Hindlimb muscle (tissue), 1 donor: ENCODE measurements around the gene RPS3. TPM values are rescaled to one million over a fixed set of nuclear protein-coding genes. Genes with fewer than 3 reads are reported as not detected.
"Not testable (repeated sequence)": the region's sequence is repeated elsewhere in the genome, so short reads cannot be mapped to it uniquely, and the experiment has no call there.

Experiments
- DNase-seq: peaks from one replicate; pipeline ENCODE4 v3.0.0-alpha.2; 2013
- polyA plus RNA-seq: library from polyadenylated mRNA; unstranded; fragments of 120-200 nt; gene quantifications from one replicate; pipeline ENCODE4 v1.2.1, GENCODE V29; 2013; ENCODE audit not compliant: insufficient read length

The RPS3 gene
- polyA plus RNA-seq, 1 donor: 3,361 TPM

DNA sequence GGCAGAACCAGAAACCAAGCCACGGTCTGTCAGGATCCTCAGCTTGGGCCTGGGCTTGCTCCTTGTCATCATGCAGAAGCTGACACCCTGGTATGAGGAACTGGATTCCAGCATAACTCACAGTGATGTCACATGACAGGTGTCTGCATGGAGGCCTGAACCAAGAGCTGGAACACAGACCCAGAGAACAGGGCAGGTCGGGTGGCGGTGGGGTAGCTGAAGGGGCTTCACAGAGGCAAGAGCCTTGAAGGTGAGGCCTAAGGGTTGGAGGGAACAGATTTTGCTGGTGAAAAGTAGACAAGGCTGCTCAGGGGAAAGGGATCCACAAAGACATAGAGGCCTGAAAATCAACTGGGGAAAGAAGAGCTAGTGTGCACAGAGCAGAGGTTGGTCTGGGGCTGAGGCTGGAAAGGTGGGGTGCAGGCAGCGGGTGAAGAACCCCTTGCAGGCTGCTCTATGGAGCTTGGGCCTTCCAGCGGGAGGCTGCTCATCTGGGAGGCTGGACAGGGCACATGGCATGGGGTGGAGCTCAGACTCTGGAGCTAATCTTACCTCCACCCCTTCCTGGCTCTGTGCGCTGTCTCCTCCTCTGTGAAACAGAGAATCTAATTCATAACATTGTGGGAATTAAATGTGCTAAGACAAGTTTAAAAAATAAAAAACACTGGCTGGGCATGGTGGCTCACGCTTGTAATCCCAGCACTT, 18.4 kb upstream of the RPS3 start:
- no peak for DNase-seq

- DNase-seq: no peak
These were observed 16.1 kb upstream of the RPS3 start for GRCh38 chr11:75383246-75383645.

DNA sequence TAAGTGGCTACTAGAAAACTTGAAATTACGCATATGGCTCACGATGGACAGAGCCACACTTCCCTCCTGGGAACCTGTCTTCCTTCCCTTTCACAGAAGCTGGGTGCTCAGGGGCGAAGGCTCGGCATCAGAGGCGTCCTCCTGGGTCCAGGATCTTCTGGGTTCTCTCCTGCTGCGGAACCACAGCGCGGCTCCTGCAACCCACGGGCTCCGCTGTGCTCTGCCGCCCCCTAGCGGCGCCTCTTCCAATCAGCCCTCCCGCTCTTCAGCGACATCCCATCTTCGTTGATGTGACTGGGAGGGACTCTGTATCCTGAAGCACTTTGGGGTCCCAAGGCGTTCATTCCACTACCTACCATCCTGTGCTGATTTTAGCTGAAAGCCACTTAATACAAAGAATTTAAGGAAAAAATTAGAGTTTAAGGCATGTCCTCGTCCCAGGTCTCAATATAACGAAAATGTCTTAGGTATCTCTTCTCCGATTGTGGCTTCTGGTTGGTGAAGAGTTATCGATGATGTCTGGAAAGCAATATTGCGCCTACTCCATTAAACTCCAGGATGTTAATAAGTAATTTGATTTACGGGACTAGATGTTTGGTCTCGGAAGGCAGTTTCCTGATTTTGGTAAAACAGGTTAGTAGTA, 14.8 kb upstream of the RPS3 start:
- DNase-seq: peak; percentile 79

GRCh38 chr11:75386942-75387630, 12.2 kb upstream of the RPS3 start:
- no peak for DNase-seq

DNA sequence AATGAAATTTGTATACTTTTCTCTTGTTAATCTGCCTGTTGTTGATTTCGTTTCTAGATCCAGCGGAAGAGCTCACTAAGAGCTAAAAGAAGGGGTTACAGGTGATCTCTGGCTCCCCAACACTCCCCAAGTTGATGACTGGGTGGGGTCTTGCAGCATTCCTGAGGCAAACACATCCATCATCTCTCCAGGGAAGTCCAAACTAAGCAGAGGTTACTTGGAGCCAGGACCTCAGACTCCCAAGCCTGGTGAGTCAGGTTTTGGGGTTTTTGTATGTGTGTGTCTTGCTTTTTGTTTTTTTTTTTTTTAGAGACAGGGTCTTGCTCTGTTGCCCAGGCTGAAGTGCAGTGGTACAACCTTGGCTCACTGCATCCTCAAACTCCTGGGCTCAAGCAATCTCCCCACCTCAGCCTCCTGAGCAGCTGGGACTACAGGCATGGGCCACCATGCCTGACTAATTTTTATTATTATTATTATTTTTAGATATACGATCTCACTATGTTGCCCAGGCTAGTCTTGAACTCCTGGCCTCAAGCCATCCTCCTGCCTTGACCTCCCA, 11.5 kb upstream of the RPS3 start:
- DNase-seq: no peak

- peak; percentile 68 for DNase-seq
These were observed 10.7 kb upstream of the RPS3 start for GRCh38 chr11:75388386-75389275.

- no peak for DNase-seq
These were observed 10.1 kb upstream of the RPS3 start for GRCh38 chr11:75389276-75389605.

GRCh38 chr11:75389925-75390324, 9.4 kb upstream of the RPS3 start:
- DNase-seq: no peak

- no peak for DNase-seq
These were observed 5.1 kb upstream of the RPS3 start for GRCh38 chr11:75394085-75394840.

DNA sequence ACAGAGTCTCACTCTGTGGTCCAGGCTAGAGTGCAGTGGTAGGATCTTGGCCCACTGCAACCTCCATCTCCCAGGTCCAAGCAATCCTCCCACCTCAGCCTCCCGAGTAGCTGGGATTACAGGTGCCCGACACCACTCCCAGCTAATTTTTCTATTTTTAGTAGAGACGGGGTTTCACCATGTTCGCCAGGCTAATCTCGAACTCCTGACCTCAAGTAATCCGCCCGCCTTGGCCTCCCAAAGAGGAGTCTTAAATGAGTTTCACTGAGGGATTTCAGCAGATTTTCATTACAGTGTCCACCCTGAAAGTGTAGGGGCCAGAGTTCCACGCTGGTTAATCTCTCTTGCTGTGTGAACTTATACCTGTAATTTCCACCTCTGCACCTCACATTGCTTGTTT, 412 bp upstream of the RPS3 start:
- no peak for DNase-seq

DNA sequence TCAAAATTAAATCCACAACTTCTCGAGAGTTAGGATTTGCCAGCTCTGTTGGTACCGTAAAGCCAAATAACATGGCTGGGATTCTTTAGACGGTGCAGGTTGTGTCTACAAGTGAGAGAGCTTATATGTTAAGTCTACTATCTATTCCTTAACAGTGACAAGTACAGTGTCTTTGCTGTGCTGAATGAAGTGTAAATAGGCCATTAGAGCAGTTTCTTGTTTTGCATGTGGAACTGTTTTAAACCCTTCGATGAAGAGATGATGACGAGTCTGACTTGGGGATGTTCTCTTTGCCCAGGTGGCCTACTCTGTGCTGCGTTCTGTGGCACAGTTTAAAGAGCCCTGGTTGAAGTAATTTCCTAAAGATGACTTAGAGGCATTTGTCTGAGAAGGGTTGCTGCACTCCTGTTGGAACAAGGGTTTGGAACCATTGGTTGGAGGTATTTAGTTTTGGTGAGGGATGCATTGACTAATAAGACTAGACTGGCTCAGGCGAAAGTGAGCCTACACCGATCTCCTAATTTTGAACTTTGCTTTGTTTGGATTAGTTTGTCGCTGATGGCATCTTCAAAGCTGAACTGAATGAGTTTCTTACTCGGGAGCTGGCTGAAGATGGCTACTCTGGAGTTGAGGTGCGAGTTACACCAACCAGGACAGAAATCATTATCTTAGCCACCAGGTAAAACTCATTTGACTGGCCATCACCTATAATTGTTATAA, 988 bp downstream of the RPS3 start:
- no peak for DNase-seq

GRCh38 chr11:75402002-75402773, 2.9 kb downstream of the RPS3 start:
- no peak for DNase-seq

GRCh38 chr11:75403037-75403436, 3.7 kb downstream of the RPS3 start:
- DNase-seq: no peak

DNA sequence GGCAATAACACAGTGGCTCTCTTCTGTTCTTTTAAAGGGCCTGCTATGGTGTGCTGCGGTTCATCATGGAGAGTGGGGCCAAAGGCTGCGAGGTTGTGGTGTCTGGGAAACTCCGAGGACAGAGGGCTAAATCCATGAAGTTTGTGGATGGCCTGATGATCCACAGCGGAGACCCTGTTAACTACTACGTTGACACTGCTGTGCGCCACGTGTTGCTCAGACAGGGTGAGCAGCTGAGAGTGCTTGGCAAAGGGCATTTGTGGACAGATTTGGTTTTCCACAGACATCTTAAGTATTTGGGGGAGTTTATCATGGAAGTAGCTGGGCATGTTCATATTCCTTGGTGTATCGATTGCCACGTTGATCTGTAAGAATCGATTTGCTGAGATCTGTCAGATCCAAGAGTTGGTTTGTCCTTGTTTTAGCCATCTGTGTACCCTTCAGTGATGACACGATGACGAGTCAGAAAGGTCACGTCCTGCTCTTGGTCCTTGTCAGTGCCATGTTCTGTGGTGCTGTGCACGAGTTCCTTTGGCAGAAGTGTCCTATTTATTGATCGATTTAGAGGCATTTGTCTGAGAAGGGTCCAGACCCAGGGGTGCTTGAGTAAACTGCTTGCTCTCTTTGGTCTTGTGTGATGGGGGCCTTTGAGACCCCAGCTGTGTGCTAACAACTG, 4.8 kb downstream of the RPS3 start:
- no peak for DNase-seq

DNA sequence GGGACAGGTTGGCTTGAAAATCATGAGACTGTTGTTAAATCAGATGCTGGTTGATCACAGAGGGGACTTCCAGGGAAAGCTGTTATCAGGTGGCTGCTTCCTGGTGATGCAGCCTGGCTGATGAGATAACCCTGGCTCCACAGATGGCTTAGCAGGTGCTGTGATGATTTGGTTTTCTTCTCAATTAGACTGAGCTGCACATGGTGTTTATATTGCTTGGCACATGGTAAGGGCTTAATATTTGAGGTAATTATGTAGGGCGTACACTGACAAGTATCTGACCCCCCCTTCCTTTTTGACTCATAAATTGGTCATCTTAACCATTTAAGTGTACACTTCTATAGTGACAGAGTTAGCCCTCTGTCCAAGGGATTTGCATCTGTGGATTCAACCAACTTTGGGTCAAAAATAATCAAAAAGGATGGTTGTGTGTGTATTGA, 7.0 kb downstream of the RPS3 start:
- no peak for DNase-seq

DNA sequence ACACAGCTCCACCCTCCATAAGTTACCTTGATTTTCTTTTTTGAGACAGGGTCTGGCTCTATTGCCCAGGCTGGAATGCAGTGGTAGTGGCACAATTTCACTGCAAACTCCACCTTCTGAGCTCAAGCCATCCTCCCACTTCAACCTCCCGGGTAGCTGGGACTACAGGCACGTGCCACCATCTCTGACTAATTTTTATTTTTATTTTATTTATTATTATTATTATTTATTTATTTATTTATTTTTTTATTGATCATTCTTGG, 9.6 kb downstream of the RPS3 start:
- no peak for DNase-seq

DNA sequence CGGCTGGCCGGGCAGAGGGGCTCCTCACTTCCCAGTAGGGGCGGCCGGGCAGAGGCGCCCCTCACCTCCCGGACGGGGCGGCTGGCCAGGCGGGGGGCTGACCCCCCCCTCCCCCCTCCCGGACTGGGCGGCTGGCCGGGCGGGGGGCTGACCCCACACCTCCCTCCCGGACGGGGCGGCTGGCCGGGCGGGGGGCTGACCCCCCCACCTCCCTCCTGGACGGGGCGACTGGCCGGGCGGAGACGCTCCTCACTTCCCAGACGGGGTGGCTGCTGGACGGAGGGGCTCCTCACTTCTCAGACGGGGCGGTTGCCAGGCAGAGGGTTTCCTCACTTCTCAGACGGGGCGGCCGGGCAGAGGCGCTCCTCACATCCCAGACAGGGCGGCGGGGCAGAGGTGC, 10.7 kb downstream of the RPS3 start:
- not testable (repeated sequence) for DNase-seq

GRCh38 chr11:75413146-75413545, 13.8 kb downstream of the RPS3 start:
- not testable (repeated sequence) for DNase-seq

- no peak for DNase-seq
These were observed 14.5 kb downstream of the RPS3 start for GRCh38 chr11:75413864-75414263.
